Endodermal cell (in vitro differentiated cells): ENCODE data around the gene MKLN1. TPM values are rescaled to one million over a fixed set of nuclear protein-coding genes. Genes with fewer than 3 reads are reported as not detected.

Source experiments
- DNase-seq: peaks from one replicate; pipeline ENCODE4 v3.0.0-alpha.2; 2017
- H3K27ac ChIP-seq: 2 replicates; pipeline ENCODE4 v1.5.1; 2013; ENCODE audit warnings: mild to moderate bottlenecking, low read depth, low read length, moderate library complexity
- H3K27me3 ChIP-seq: 2 replicates; pipeline ENCODE4 v1.6.1; 2013; ENCODE audit warnings: mild to moderate bottlenecking, low read length, moderate library complexity; ENCODE audit not compliant: insufficient read depth, control insufficient read depth, poor library complexity, severe bottlenecking
- H3K36me3 ChIP-seq: 2 replicates; pipeline ENCODE4 v1.7.0; 2013; ENCODE audit warnings: mild to moderate bottlenecking, low read length, moderate library complexity; ENCODE audit not compliant: control insufficient read depth, insufficient read depth
- H3K4me1 ChIP-seq: one replicate; pipeline ENCODE4 v1.7.0; 2013; ENCODE audit warnings: low read length; ENCODE audit not compliant: control insufficient read depth, insufficient read depth
- H3K4me3 ChIP-seq: 2 replicates; pipeline ENCODE4 v1.5.1; 2013; ENCODE audit warnings: mild to moderate bottlenecking, low read length, moderate library complexity
- H3K9ac ChIP-seq: 2 replicates; pipeline ENCODE4 v1.6.1; 2013; ENCODE audit warnings: mild to moderate bottlenecking, low read length, moderate library complexity; ENCODE audit not compliant: poor library complexity, severe bottlenecking; ENCODE audit errors: extremely low read depth
- H3K9me3 ChIP-seq: 2 replicates; pipeline ENCODE4 v1.6.1; 2013; ENCODE audit warnings: mild to moderate bottlenecking, low read length, moderate library complexity; ENCODE audit not compliant: control insufficient read depth
- H3K27ac Mint-ChIP-seq: 2 replicates; pipeline ENCODE4 v1.8.0; 2020; ENCODE audit warnings: mixed read lengths
- H3K27me3 Mint-ChIP-seq: 2 replicates; pipeline ENCODE4 v1.8.0; 2021; ENCODE audit warnings: mild to moderate bottlenecking, mixed read lengths; ENCODE audit not compliant: insufficient read depth
- H3K36me3 Mint-ChIP-seq: 2 replicates; pipeline ENCODE4 v1.8.0; 2020; ENCODE audit warnings: low read depth, mixed read lengths
- H3K4me1 Mint-ChIP-seq: 2 replicates; pipeline ENCODE4 v1.8.0; 2020; ENCODE audit warnings: mixed read lengths
- H3K4me3 Mint-ChIP-seq: 2 replicates; pipeline ENCODE4 v1.8.0; 2020; ENCODE audit warnings: mild to moderate bottlenecking, moderate library complexity, mixed read lengths
- H3K9me3 Mint-ChIP-seq: 2 replicates; pipeline ENCODE4 v1.8.0; 2020; ENCODE audit warnings: mild to moderate bottlenecking, mixed read lengths
- CTCF ChIP-seq: fragments of 200-600 bp; sonication (generic); conservative IDR thresholded peaks from 2 replicates; pipeline ENCODE4 v1.5.0; 2021; ENCODE audit warnings: antibody characterized with exemption, mild to moderate bottlenecking
- WGBS, 2 experiments: methylation state at CpG; one replicate each; pipeline versions ENCODE4 v1.1.5 to v1.1.7; 2013; ENCODE audit warnings: missing lambda C conversion rate in 2 of 2, mixed read lengths in 1 of 2; ENCODE audit not compliant: insufficient coverage in 1 of 2, insufficient read length in 1 of 2; 5-methylcytosine and 5-hydroxymethylcytosine counted together
- total RNA-seq, 2 donors: library from RNA; stranded (reverse); fragmentation: NEBNext Ultra II Directional in 1 of 2; extraction: Animal tissue kit (Norgen Biotek cat#: 25700) in 1 of 2; gene quantifications; 2 replicates in 1 of 2; 3 replicates in 1 of 2; pipeline ENCODE4 v1.2.1, GENCODE V29; 2021

Gene MKLN1
- total RNA-seq, 2 donors from 2014 or later: 69.3 to 71.8 TPM

- H3K4me1 Mint-ChIP-seq: no peaks in the 10 kb centered on the region
- no peak overlapping the region for H3K4me3 Mint-ChIP-seq
- H3K4me1 ChIP-seq: no peaks in the 10 kb centered on the region
- H3K27me3 Mint-ChIP-seq: no peaks in the 10 kb centered on the region
- peaks cover 79% of the 10 kb centered on the region for H3K36me3 ChIP-seq
- no peaks in the 10 kb centered on the region for H3K9me3 Mint-ChIP-seq
- no peak overlapping the region for H3K27ac Mint-ChIP-seq
- no peak overlapping the region for H3K9ac ChIP-seq
- DNase-seq: no peak
- TF ChIP-seq CTCF: no peak
- H3K27me3 ChIP-seq: no peaks in the 10 kb centered on the region
- H3K36me3 Mint-ChIP-seq: peaks cover 57% of the 10 kb centered on the region
- no peak overlapping the region for H3K27ac ChIP-seq
- no peaks in the 10 kb centered on the region for H3K9me3 ChIP-seq
- 69 to 82% methylated on average over 2 of the region's 2 CpGs for WGBS, 2 experiments
- no peak overlapping the region for H3K4me3 ChIP-seq
Measured at GRCh38 chr7:131438969-131439368, 111.3 kb downstream of the MKLN1 start.

GRCh38 chr7:131443496-131443895 lies 115.8 kb downstream of the MKLN1 start:
- Histone ChIP-seq H3K27ac (no peak overlapping the region), H3K9me3 (no peaks in the 10 kb centered on the region), H3K4me1 (no peaks in the 10 kb centered on the region), H3K4me3 (no peak overlapping the region), H3K27me3 (no peaks in the 10 kb centered on the region), H3K9ac (no peak overlapping the region), H3K36me3 (peaks cover 82% of the 10 kb centered on the region)
- Mint-ChIP-seq H3K4me1 (no peaks in the 10 kb centered on the region), H3K4me3 (no peak overlapping the region), H3K36me3 (peaks cover 66% of the 10 kb centered on the region), H3K27me3 (no peaks in the 10 kb centered on the region), H3K9me3 (no peaks in the 10 kb centered on the region), H3K27ac (no peak overlapping the region)
- TF ChIP-seq CTCF: no peak
- 95 to 99% methylated on average over 5 of the region's 5 CpGs for WGBS, 2 experiments
- no peak for DNase-seq

GRCh38 chr7:131444683-131445082 lies 117.0 kb downstream of the MKLN1 start:
- peaks cover 63% of the 10 kb centered on the region for H3K36me3 Mint-ChIP-seq
- Histone ChIP-seq H3K4me3 (no peak overlapping the region), H3K36me3 (peaks cover 84% of the 10 kb centered on the region), H3K27ac (no peak overlapping the region), H3K27me3 (no peaks in the 10 kb centered on the region), H3K4me1 (no peaks in the 10 kb centered on the region), H3K9me3 (no peaks in the 10 kb centered on the region), H3K9ac (no peak overlapping the region)
- no peaks in the 10 kb centered on the region for H3K4me1 Mint-ChIP-seq
- DNase-seq: no peak
- no peaks in the 10 kb centered on the region for H3K9me3 Mint-ChIP-seq
- H3K27ac Mint-ChIP-seq: no peak overlapping the region
- no peak for TF ChIP-seq CTCF
- 91% methylated on average over 1 of the region's 1 CpG; no CpG with 5 or more reads in 1 of the 2 experiments for WGBS, 2 experiments
- no peaks in the 10 kb centered on the region for H3K27me3 Mint-ChIP-seq
- H3K4me3 Mint-ChIP-seq: no peak overlapping the region
